Neuron (in vitro differentiated cells): ENCODE data around the gene RBM42.

ENCODE experiments used
- H2AFZ ChIP-seq: one replicate; pipeline ENCODE4 v1.6.1; 2013; ENCODE audit warnings: low read depth, mild to moderate bottlenecking, inconsistent platforms, low read length, moderate library complexity
- H3K27me3 ChIP-seq: one replicate; pipeline ENCODE4 v1.6.1; 2013; ENCODE audit warnings: low read length; ENCODE audit not compliant: insufficient read depth
- H3K36me3 ChIP-seq: one replicate; pipeline ENCODE4 v1.6.1; 2013; ENCODE audit warnings: low read length; ENCODE audit not compliant: insufficient read depth
- H3K4me1 ChIP-seq: one replicate; pipeline ENCODE4 v1.6.1; 2013; ENCODE audit warnings: low read length; ENCODE audit not compliant: insufficient read depth
- H3K4me3 ChIP-seq: 2 replicates; pipeline ENCODE4 v1.5.1; 2013; ENCODE audit warnings: mild to moderate bottlenecking, low read length, moderate library complexity
- H3K9me3 ChIP-seq: one replicate; pipeline ENCODE4 v1.6.1; 2013; ENCODE audit warnings: low read length

RBM42 gene

DNA sequence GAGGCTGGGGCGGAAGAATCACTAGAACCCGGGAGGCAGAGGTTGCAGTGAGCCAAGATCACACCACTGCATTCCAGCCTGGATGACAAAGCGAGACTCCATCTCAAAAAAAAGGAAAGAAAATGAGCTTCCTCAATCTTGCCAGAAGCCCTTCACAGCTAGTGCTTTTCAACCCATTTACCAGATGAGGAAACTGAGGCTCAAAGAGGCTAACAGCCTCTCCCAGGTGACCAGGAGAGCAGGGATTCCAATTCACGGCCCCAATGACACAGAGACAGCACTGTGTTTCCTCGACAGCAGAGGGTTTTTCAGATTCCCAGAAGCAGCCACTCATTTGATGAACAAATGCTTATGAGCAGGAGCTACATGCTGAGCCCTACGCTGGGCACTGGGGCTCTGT, 40.7 kb downstream of the RBM42 start:
- peaks cover 2% of the 10 kb centered on the region for H3K9me3 ChIP-seq
- H3K27me3 ChIP-seq = peaks cover 16% of the 10 kb centered on the region
- H3K4me3 ChIP-seq = no peak overlapping the region
- no peaks in the 10 kb centered on the region for H3K4me1 ChIP-seq
- no peaks in the 10 kb centered on the region for H3K36me3 ChIP-seq
- H2AFZ ChIP-seq = no peak overlapping the region

DNA sequence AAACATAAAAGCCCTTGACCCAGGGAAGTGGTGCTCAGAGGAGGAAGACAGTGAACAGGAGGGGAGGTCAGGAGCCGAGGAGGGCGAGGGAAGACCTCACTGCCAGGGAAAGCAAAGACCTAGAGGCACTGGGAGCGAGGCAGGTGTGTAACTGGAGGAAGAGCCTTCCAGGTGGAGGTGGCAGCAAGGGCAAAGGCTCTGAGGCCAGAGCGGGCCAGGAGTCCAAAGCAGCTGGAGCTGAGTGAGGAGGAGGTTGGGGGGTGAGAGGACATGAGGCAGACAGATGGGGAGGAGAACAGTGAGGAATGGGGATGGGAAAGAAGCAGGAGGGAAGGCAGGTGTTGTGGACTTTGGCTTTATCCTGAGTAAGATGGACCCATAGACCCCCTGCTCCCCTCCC, 41.1 kb downstream of the RBM42 start:
- no peaks in the 10 kb centered on the region for H3K4me1 ChIP-seq
- H3K9me3 ChIP-seq = peaks cover 2% of the 10 kb centered on the region
- no peaks in the 10 kb centered on the region for H3K36me3 ChIP-seq
- H3K27me3 ChIP-seq = peaks cover 16% of the 10 kb centered on the region
- H2AFZ ChIP-seq = no peak overlapping the region
- no peak overlapping the region for H3K4me3 ChIP-seq

DNA sequence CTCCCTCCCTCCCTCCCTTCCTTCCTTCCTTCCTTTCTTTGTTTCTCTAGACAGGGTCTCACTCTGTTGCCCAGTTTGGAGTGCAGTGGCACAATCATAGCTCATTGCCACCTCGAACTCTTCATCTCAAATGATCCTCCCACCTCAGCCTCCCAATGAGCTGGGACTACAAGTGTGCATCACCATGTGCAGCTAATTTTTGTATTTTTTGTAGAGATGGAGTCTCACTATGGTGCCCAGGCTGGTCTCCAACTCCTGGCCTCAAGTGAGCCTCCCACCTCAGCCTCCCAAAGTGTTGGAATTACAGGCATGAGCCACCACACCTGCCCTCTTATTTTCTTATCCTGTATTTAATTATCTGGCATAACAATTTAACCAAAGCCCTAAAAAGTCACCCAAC, 41.9 kb downstream of the RBM42 start:
- Histone ChIP-seq H3K27me3 (peaks cover 16% of the 10 kb centered on the region), H3K4me1 (no peaks in the 10 kb centered on the region), H3K4me3 (no peak overlapping the region), H3K36me3 (no peaks in the 10 kb centered on the region), H3K9me3 (peaks cover 2% of the 10 kb centered on the region), H2AFZ (no peak overlapping the region)

DNA sequence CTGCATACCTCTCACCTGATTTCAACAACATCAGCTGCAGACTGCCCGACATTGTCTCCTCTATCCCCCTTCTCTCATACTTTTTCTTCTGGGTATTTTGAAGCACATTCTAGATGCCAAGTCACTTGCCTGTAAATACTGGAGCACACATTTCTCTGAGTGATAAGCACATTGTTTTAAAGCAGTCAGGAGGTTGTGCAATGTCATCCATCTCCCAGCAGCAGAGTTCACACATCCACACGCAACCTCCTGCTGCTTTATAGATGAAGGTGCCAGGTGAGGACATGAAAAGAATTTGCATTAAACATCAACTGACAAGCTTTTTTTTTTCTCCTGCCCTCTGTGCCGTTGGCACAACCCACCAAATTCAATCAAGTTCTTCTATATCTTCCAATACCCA, 43.0 kb downstream of the RBM42 start:
- no peak overlapping the region for H3K4me3 ChIP-seq
- H2AFZ ChIP-seq = no peak overlapping the region
- peaks cover 16% of the 10 kb centered on the region for H3K27me3 ChIP-seq
- H3K4me1 ChIP-seq = no peaks in the 10 kb centered on the region
- peaks cover 2% of the 10 kb centered on the region for H3K9me3 ChIP-seq
- H3K36me3 ChIP-seq = no peaks in the 10 kb centered on the region

- H3K36me3 ChIP-seq = no peaks in the 10 kb centered on the region
- peaks cover 16% of the 10 kb centered on the region for H3K27me3 ChIP-seq
- H3K9me3 ChIP-seq = peaks cover 2% of the 10 kb centered on the region
- no peak overlapping the region for H2AFZ ChIP-seq
- H3K4me1 ChIP-seq = no peaks in the 10 kb centered on the region
- no peak overlapping the region for H3K4me3 ChIP-seq
These were observed 44.4 kb downstream of the RBM42 start for GRCh38 chr19:35673121-35673804.

- H2AFZ ChIP-seq = no peak overlapping the region
- H3K9me3 ChIP-seq = peaks cover 2% of the 10 kb centered on the region
These were observed 46.8 kb downstream of the RBM42 start for GRCh38 chr19:35675589-35676140.

More at GRCh38 chr19:35675589-35676140, 46.8 kb downstream of the RBM42 start:
- Histone ChIP-seq H3K27me3 (peaks cover 16% of the 10 kb centered on the region), H3K4me3 (no peak overlapping the region), H3K4me1 (no peaks in the 10 kb centered on the region), H3K36me3 (no peaks in the 10 kb centered on the region)
